ENCODE results near the gene DPYD.

The DPYD gene

DNA sequence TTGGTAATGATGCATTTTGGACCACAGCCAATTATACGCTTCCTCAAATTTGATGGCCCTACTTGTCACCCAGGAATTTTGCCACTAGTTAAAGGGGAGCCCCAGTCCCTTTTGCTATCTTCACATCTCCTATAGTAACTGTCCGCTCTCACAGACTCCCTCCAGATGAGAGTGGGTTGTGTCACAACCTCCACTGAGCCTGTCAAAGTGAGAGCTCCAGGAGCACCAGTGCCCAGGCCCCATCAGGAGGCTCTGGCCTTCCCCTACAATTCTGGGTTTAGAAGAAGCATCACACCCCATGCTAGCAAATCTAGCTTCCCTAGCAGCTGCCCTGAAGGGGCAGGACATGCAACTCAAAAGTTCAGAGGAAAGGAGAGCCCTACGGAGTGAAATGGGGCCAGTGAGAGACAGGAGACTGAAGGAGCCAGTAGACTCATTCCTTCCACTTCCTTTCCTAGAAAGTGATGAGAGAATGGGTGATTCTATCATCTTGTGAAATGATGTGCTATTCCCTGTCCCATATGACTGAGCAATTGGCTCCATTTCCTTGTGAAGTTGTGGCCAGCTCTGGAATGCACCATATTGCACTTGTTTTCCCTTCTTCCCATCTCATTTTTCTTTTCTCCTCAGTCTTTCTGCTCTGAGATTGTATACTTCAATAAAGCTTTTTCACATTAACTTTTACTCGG is 541.3 kb downstream of the DPYD start:
- no peak for DNase-seq (ENCODE audit: low spot score)
- in situ Hi-C loops (cut with MboI; ENCODE audit: low pct_unique_long_range_greater_than_20kb, low sequenced_read_pairs, unreplicated experiment), result no loop called here

DNA sequence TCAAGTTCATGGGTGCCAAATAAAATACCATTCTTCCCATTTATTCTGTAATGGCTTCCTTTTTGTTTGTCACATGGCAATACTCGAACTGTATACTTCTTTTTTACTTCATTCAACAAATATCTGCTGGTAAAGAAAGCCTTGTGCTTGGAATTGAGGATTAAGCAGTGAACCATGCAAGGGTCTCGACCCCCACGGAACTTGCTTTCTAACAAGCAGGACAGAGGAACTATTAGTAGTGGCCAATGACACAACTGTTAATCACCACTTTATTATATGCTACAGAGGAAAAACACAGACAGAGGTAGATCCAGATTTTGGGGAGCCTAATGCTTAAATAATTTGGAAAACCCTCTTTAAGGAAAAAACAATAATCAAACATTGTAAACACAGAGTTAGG is 542.2 kb downstream of the DPYD start:
- TF ChIP-seq, protein P1, sequence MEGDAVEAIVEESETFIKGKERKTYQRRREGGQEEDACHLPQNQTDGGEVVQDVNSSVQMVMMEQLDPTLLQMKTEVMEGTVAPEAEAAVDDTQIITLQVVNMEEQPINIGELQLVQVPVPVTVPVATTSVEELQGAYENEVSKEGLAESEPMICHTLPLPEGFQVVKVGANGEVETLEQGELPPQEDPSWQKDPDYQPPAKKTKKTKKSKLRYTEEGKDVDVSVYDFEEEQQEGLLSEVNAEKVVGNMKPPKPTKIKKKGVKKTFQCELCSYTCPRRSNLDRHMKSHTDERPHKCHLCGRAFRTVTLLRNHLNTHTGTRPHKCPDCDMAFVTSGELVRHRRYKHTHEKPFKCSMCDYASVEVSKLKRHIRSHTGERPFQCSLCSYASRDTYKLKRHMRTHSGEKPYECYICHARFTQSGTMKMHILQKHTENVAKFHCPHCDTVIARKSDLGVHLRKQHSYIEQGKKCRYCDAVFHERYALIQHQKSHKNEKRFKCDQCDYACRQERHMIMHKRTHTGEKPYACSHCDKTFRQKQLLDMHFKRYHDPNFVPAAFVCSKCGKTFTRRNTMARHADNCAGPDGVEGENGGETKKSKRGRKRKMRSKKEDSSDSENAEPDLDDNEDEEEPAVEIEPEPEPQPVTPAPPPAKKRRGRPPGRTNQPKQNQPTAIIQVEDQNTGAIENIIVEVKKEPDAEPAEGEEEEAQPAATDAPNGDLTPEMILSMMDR (IDR thresholded peaks at IDR 0.05; ENCODE audit: extremely low read depth, insufficient read depth, missing control alignments), result no peak
- in situ Hi-C loops (cut with MboI; ENCODE audit: low pct_unique_long_range_greater_than_20kb, low sequenced_read_pairs, unreplicated experiment), result no loop called here
- no peak for DNase-seq (ENCODE audit: low spot score)

More for the DNA sequence above, 541.3 kb downstream of the DPYD start:
- TF ChIP-seq, protein P1 (IDR thresholded peaks at IDR 0.05; ENCODE audit: extremely low read depth, insufficient read depth, missing control alignments), result no peak

GRCh38 chr1:97377432-97378034 is 543.3 kb downstream of the DPYD start:
- TF ChIP-seq, protein P1 (IDR thresholded peaks at IDR 0.05; ENCODE audit: extremely low read depth, insufficient read depth, missing control alignments), result no peak
- in situ Hi-C loops (cut with MboI; ENCODE audit: low pct_unique_long_range_greater_than_20kb, low sequenced_read_pairs, unreplicated experiment), result no loop called here
- no peak for DNase-seq (ENCODE audit: low spot score)

DNA sequence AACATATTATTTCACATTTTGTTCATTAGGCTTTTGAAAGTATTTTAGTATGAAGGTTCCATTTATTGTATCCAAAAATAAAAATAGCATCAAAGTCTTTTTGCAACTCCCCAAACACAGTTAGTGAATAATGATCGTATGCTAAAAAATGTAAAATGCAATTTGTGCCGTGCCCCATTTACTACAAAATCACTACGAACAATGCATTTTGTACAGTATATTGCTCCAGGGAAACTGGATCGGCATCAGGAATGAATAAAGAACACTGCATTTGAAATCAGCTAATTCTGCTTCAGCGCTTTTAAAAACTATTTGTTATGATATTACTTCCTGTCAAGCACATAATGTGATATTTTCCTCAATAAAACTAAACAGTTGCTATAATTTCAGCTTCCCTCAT is 547.8 kb downstream of the DPYD start:
- no peak for DNase-seq (ENCODE audit: low spot score)
- in situ Hi-C loops (cut with MboI; ENCODE audit: low pct_unique_long_range_greater_than_20kb, low sequenced_read_pairs, unreplicated experiment), result no loop called here
- TF ChIP-seq, protein P1 (IDR thresholded peaks at IDR 0.05; ENCODE audit: extremely low read depth, insufficient read depth, missing control alignments), result no peak

DNA sequence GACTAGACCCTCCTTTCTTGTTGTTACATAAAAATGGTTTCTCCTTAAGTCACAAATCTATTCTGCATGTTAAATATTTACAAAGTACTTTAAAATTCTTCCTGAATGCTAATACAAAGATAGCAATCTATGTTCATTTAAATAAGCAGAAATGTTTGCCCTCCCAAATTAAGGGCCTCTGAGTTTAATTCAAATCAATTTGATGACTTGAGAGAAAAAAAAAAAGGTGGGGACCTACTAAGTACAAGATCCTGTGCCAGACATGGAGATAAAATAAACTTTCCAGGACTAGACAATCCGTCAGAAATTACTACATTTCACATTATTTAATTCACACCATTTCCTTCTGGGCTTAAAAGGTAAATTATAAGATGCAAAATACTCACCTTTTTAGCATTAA is 548.3 kb downstream of the DPYD start:
- TF ChIP-seq, protein P1 (IDR thresholded peaks at IDR 0.05; ENCODE audit: extremely low read depth, insufficient read depth, missing control alignments), result no peak
- no peak for DNase-seq (ENCODE audit: low spot score)
- in situ Hi-C loops (cut with MboI; ENCODE audit: low pct_unique_long_range_greater_than_20kb, low sequenced_read_pairs, unreplicated experiment), result no loop called here

DNA sequence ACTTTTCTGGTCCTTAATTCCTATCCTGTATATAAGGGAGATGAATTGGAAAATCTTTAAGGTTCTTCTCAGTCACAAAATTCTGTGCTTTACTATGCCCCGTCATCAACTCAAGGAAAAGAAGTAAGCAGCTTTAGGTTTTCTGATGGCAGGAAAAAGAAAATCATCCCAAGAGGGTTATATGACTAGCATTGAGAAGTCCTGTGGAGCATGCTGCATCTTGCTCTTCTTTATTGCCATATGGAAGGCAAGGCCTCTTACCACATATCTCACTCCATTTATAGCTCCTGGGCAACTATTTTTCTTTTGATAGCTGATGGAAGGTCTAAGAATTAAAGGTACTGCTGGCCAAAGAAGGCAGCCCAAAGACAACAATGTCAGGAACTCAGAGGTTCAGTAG is 552.5 kb downstream of the DPYD start:
- in situ Hi-C loops (cut with MboI; ENCODE audit: low pct_unique_long_range_greater_than_20kb, low sequenced_read_pairs, unreplicated experiment), result no loop called here
- no peak for DNase-seq (ENCODE audit: low spot score)
- TF ChIP-seq, protein P1 (IDR thresholded peaks at IDR 0.05; ENCODE audit: extremely low read depth, insufficient read depth, missing control alignments), result no peak

All from GM13977 (cell line).